Naive thymus-derived CD4-positive, alpha-beta T cell (primary cell): ENCODE measurements around the gene VGLL1. TPM values are rescaled to one million over a fixed set of nuclear protein-coding genes. Genes with fewer than 3 reads are reported as not detected.

Source experiments
- ATAC-seq: fragments of 150-1000 bp; cut with Tn5 transposase; 2 replicates; pipeline ENCODE4 v1.10.0; 2021; ENCODE audit warnings: mild to moderate bottlenecking, moderate library complexity
- CTCF ChIA-PET: fragments of 350-600 bp; sonication (Branson Sonifier 250); formaldehyde crosslinking; loops from one replicate; lab custom pipeline; 2021; ENCODE audit warnings: antibody characterized with exemption; lab: Charles Lee
- POLR2A ChIA-PET: fragments of 350-600 bp; sonication (Branson Sonifier 250); formaldehyde crosslinking; loops from one replicate; lab custom pipeline; 2021; ENCODE audit warnings: antibody characterized with exemption, inconsistent platforms; lab: Charles Lee
- DNase-seq, 9 donors: peaks; one replicate each; pipeline versions ENCODE4 v3.0.0 to v3.0.0-alpha.2; 2020 to 2022; ENCODE audit warnings: mixed read lengths in 1 of 9
- H3K27ac ChIP-seq: one replicate; pipeline ENCODE4 v1.7.0; 2013; ENCODE audit warnings: mild to moderate bottlenecking, low read depth, low read length, moderate library complexity
- H3K27me3 ChIP-seq, 2 donors: one replicate each; pipeline ENCODE4 v1.7.0; 2013; ENCODE audit warnings: low read length in 2 of 2, mild to moderate bottlenecking in 2 of 2, moderate library complexity in 2 of 2; ENCODE audit not compliant: control insufficient read depth in 2 of 2, insufficient read depth in 2 of 2
- H3K36me3 ChIP-seq, 3 experiments: 1 replicate in 2 of 3; 2 replicates in 1 of 3; pipeline ENCODE4 v1.7.0; 2013; ENCODE audit warnings: low read length in 3 of 3, mild to moderate bottlenecking in 3 of 3, moderate library complexity in 1 of 3; ENCODE audit not compliant: insufficient read depth in 3 of 3, control insufficient read depth in 2 of 3
- H3K4me1 ChIP-seq, 2 donors: one replicate each; pipeline ENCODE4 v1.7.0; 2013; ENCODE audit warnings: low read length in 2 of 2, mild to moderate bottlenecking in 2 of 2, moderate library complexity in 1 of 2; ENCODE audit not compliant: control insufficient read depth in 2 of 2, insufficient read depth in 2 of 2
- H3K4me3 ChIP-seq: 2 replicates; pipeline ENCODE4 v1.7.0; 2013; ENCODE audit warnings: mild to moderate bottlenecking, low read length
- H3K9me3 ChIP-seq, 3 experiments: 1 replicate in 2 of 3; 2 replicates in 1 of 3; pipeline ENCODE4 v1.7.0; 2013; ENCODE audit warnings: low read length in 3 of 3; ENCODE audit not compliant: control insufficient read depth in 2 of 3
- H3K27ac Mint-ChIP-seq, 9 donors: one replicate each; pipeline ENCODE4 v1.8.0; 2020 to 2022; ENCODE audit warnings: mixed read lengths in 9 of 9, mild to moderate bottlenecking in 8 of 9, moderate library complexity in 5 of 9, inconsistent platforms in 2 of 9
- H3K27me3 Mint-ChIP-seq, 5 donors: one replicate each; pipeline ENCODE4 v1.8.0; 2021 to 2022; ENCODE audit warnings: mixed read lengths in 5 of 5, mild to moderate bottlenecking in 1 of 5
- H3K36me3 Mint-ChIP-seq, 5 donors: one replicate each; pipeline ENCODE4 v1.8.0; 2020 to 2022; ENCODE audit warnings: mixed read lengths in 5 of 5, mild to moderate bottlenecking in 3 of 5, inconsistent platforms in 1 of 5
- H3K4me1 Mint-ChIP-seq, 7 donors: one replicate each; pipeline ENCODE4 v1.8.0; 2020 to 2022; ENCODE audit warnings: mixed read lengths in 7 of 7, mild to moderate bottlenecking in 3 of 7, inconsistent platforms in 1 of 7
- H3K4me3 Mint-ChIP-seq, 10 donors: one replicate each; pipeline ENCODE4 v1.8.0; 2020 to 2022; ENCODE audit warnings: mild to moderate bottlenecking in 10 of 10, mixed read lengths in 10 of 10, moderate library complexity in 6 of 10, inconsistent platforms in 2 of 10
- H3K9me3 Mint-ChIP-seq, 11 donors: one replicate each; pipeline ENCODE4 v1.8.0; 2020 to 2022; ENCODE audit warnings: mixed read lengths in 11 of 11, mild to moderate bottlenecking in 4 of 11, inconsistent platforms in 1 of 11, moderate library complexity in 1 of 11
- intact Hi-C, 2 donors: fragments of 100-400 bp; cut with micrococcal nuclease; formaldehyde crosslinking; loops; one replicate each; pipeline ENCODE4 v1.15.1; 2023
- microRNA-seq: library from miRNA; unstranded; fragments of <30 nt; microRNA quantifications from one replicate; pipeline ENCODE4 v1.2.0, GENCODE V29; 2022; ENCODE audit warnings: borderline microRNAs expressed
- polyA plus RNA-seq, 2 donors: library from polyadenylated mRNA; unstranded; fragments of 300-500 nt; fragmentation: Illumina TruSeq; gene quantifications; one replicate each; pipeline ENCODE4 v1.2.3, GENCODE V29; 2021
- total RNA-seq, 6 experiments: library from RNA in 5 of 6; stranded (reverse) in 5 of 6; gene quantifications; 1 replicate in 5 of 6; 2 replicates in 1 of 6; pipeline ENCODE4 v1.2.3 and lab custom pipeline; 2021 to 2026

The VGLL1 gene
- total and polyA plus RNA-seq, 7 experiments from 2014 or later: not detected

DNA sequence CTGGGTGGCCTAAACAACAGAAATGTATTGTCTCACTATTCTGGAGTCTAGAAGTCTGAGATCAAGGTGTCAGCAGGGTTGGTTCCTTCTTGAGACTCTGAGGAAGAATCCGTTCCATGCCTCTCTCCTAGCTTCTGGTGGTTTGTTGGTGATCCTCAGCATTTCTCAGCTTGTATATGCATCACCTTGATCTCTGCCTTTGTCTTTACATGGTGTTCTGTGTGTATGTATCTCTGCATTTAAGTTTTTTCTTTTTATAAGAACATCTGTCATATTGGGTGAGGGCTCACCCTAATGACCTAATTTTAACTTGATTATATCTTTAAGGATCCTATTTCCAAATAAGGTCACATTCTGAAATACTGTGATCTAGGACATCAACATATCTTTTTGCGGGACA, 65.3 kb downstream of the VGLL1 start:
- intact Hi-C loops: no loop called here
- Mint-ChIP-seq H3K27ac (peak overlapping the region in 2 of 9 donors; percentile 6 to 89), H3K27me3 (no peaks in the 10 kb centered on the region), H3K36me3 (peaks cover 0 to 6% (median 0%) of the 10 kb centered on the region in 5 donors), H3K4me1 (peaks cover 6 to 42% (median 16%) of the 10 kb centered on the region in 7 donors), H3K9me3 (no peaks in the 10 kb centered on the region), H3K4me3 (no peak overlapping the region)
- Histone ChIP-seq H3K4me3 (no peak overlapping the region), H3K4me1 (peaks cover 0 to 4% of the 10 kb centered on the region in 2 donors), H3K27ac (no peak overlapping the region), H3K9me3 (no peaks in the 10 kb centered on the region), H3K27me3 (no peaks in the 10 kb centered on the region), H3K36me3 (no peaks in the 10 kb centered on the region)
- CTCF ChIA-PET: interaction anchor here (0.6 kb wide), 1 partner anchor 341 kb away, joined by 3 read pairs; no protein-coding TSS in a partner anchor
- DNase-seq (no peak), ATAC-seq (no peak)
- POLR2A ChIA-PET: interaction anchor here (0.6 to 1.3 kb wide), 2 partner anchors 11 to 29 kb away, joined by 3 to 4 read pairs; no protein-coding TSS in a partner anchor

DNA sequence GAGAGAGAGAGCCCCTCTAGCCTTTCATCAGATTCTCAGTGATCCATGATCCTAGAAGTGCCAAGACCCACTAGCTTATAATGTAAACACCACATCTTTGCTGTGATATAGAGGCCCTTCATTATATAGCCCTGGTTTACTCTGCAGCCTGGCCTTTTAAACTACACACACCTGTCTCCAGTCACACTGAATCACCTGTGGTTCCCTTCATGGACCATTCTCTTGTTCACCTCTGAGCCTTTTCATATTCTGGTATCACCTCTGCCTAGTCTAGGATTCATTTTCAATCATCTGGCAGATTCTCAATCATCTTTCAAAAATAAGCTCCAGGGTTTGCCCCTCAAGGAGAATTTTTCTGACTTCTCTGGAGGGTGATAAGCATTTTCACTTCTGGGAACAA, 65.9 kb downstream of the VGLL1 start:
- H3K27ac Mint-ChIP-seq: peak overlapping the region in 1 of 9 donors; percentile 89
- no peak overlapping the region for H3K4me3 ChIP-seq
- ATAC-seq (no peak), DNase-seq (no peak)
- H3K4me1 Mint-ChIP-seq: peaks cover 6 to 44% (median 16%) of the 10 kb centered on the region in 7 donors
- no peaks in the 10 kb centered on the region for H3K27me3 Mint-ChIP-seq
- POLR2A ChIA-PET: interaction anchor here (1.3 kb wide), 1 partner anchor 12 kb away, joined by 4 read pairs; no protein-coding TSS in a partner anchor
- no peaks in the 10 kb centered on the region for H3K9me3 Mint-ChIP-seq
- H3K27me3 ChIP-seq: no peaks in the 10 kb centered on the region
- intact Hi-C loops: no loop called here
- peaks cover 0 to 4% of the 10 kb centered on the region in 2 donors for H3K4me1 ChIP-seq
- peaks cover 0 to 6% (median 0%) of the 10 kb centered on the region in 5 donors for H3K36me3 Mint-ChIP-seq
- H3K9me3 ChIP-seq: no peaks in the 10 kb centered on the region
- H3K27ac ChIP-seq: no peak overlapping the region
- no peaks in the 10 kb centered on the region for H3K36me3 ChIP-seq
- CTCF ChIA-PET: interaction anchor here (1.0 kb wide), 1 partner anchor 97 kb away, joined by 3 read pairs; no protein-coding TSS in a partner anchor
- peak overlapping the region in 1 of 10 donors; percentile 76 for H3K4me3 Mint-ChIP-seq

DNA sequence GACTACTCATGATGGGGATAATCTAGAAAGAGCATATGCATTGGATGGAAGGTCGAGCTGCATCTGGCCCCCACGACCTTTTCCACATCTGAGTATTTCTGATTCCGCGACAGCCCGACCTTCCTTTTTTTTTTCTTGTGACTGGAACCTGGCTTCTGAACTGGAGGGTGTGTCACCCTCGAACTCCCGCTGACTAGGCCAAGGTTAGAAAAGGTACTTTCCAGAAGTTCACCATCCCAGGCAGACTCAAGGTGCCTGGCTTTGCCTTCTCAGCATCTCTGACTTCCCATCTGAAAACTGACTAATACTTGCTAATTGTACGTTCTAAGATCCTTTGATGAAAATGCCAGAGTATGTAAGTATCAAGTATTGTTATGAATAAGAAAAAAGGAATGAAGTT, 66.6 kb downstream of the VGLL1 start:
- CTCF ChIA-PET: interaction anchor here (1.0 kb wide), 1 partner anchor 96 kb away, joined by 3 read pairs; no protein-coding TSS in a partner anchor
- H3K27me3 Mint-ChIP-seq: no peaks in the 10 kb centered on the region
- intact Hi-C loops: no loop called here
- no peak for DNase-seq
- H3K27ac ChIP-seq: no peak overlapping the region
- H3K4me1 ChIP-seq: peaks cover 0 to 4% of the 10 kb centered on the region in 2 donors
- ATAC-seq: peak; percentile 46
- H3K9me3 Mint-ChIP-seq: no peaks in the 10 kb centered on the region
- H3K4me3 ChIP-seq: no peak overlapping the region
- peak overlapping the region in 4 of 9 donors; percentile 33 to 89 (median 66) for H3K27ac Mint-ChIP-seq
- H3K4me1 Mint-ChIP-seq: peaks cover 8 to 49% (median 16%) of the 10 kb centered on the region in 7 donors
- H3K36me3 Mint-ChIP-seq: peaks cover 0 to 6% (median 0%) of the 10 kb centered on the region in 5 donors
- POLR2A ChIA-PET: interaction anchor here (0.6 to 1.3 kb wide), 2 partner anchors 12 to 90 kb away, joined by 4 read pairs; no protein-coding TSS in a partner anchor
- peak overlapping the region in 3 of 10 donors; percentile 16 to 76 (median 40) for H3K4me3 Mint-ChIP-seq
- H3K27me3 ChIP-seq: no peaks in the 10 kb centered on the region
- no peaks in the 10 kb centered on the region for H3K9me3 ChIP-seq
- no peaks in the 10 kb centered on the region for H3K36me3 ChIP-seq

DNA sequence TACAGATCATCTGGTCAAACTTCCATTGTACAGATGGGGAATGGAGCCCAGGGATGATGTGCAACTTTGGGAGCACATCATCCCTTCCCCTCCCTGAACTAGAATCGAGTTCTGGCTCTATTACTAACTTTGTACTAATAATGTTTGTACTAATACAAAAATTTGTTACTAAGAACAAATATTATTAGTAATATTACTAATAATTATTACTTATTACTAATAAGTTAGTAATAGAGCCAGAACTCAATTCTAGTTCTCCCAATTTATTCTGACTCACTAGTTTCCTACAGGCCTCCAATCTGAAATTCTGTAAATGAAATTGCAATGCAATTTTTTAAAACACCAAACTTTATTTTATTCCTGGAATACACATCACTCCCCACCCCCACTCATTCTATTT, 68.0 kb downstream of the VGLL1 start:
- intact Hi-C loops: loop anchor here in 1 of 2 donors (10.0 kb wide), 1 partner anchor 325 kb away; no protein-coding TSS in a partner anchor
- H3K36me3 Mint-ChIP-seq: peaks cover 0 to 5% (median 0%) of the 10 kb centered on the region in 5 donors
- H3K4me3 Mint-ChIP-seq: no peak overlapping the region
- DNase-seq (no peak), ATAC-seq (no peak)
- no peak overlapping the region for H3K27ac Mint-ChIP-seq
- H3K27me3 Mint-ChIP-seq: no peaks in the 10 kb centered on the region
- H3K4me1 Mint-ChIP-seq: peaks cover 8 to 50% (median 16%) of the 10 kb centered on the region in 7 donors
- peaks cover 0 to 13% of the 10 kb centered on the region in 2 donors for H3K4me1 ChIP-seq
- no peaks in the 10 kb centered on the region for H3K27me3 ChIP-seq
- H3K9me3 Mint-ChIP-seq: no peaks in the 10 kb centered on the region
- H3K36me3 ChIP-seq: no peaks in the 10 kb centered on the region
- ChIA-PET CTCF (no interaction called here), POLR2A (interaction anchor here (0.8 kb wide), 1 partner anchor 31 kb away, joined by 5 read pairs; no protein-coding TSS in a partner anchor)
- H3K27ac ChIP-seq: no peak overlapping the region
- no peak overlapping the region for H3K4me3 ChIP-seq
- no peaks in the 10 kb centered on the region for H3K9me3 ChIP-seq

Small RNAs within 50 kb of the gene (microRNA-seq; reads per million reads assigned to microRNA genes)
- not detected for gene MIR934

Other genes with a start within 250 kb of the VGLL1 start
- not detected for gene ADGRG4, start 231.3 kb upstream of the VGLL1 start, total RNA-seq
- gene ADGRG4, start 231.3 kb upstream of the VGLL1 start, polyA plus RNA-seq: not detected
- gene BRS3, start 44.3 kb upstream of the VGLL1 start, total RNA-seq: not detected
- gene BRS3, start 44.3 kb upstream of the VGLL1 start, polyA plus RNA-seq: not detected
- gene HTATSF1, start 34.6 kb upstream of the VGLL1 start, total RNA-seq: 10 to 100 TPM; 25.9 to 67.2 (median 29.0) TPM
- gene HTATSF1, start 34.6 kb upstream of the VGLL1 start, polyA plus RNA-seq: 10 to 100 TPM; 58.8 to 75.0 TPM
- gene CD40LG, start 115.9 kb downstream of the VGLL1 start, total RNA-seq: 100 to 1,000 TPM in 1 of 5 experiments, 10 to 100 TPM in 4; 25.2 to 173 (median 56.8) TPM
- 100 to 1,000 TPM in 1 of 2 donors, 10 to 100 TPM in 1; 72.1 to 127 TPM for gene CD40LG, start 115.9 kb downstream of the VGLL1 start, polyA plus RNA-seq
- gene ARHGEF6, start 248.7 kb downstream of the VGLL1 start, total RNA-seq: 100 to 1,000 TPM in 1 of 5 experiments, 10 to 100 TPM in 4; 66.1 to 102 (median 81.5) TPM
- gene ARHGEF6, start 248.7 kb downstream of the VGLL1 start, polyA plus RNA-seq: 10 to 100 TPM; 88.2 to 99.0 TPM